Measurements from ENCODE around the gene BCL2L1. TPM values are rescaled to one million over a fixed set of nuclear protein-coding genes. Genes with fewer than 3 reads are reported as not detected.

Gene BCL2L1
- total and polyA plus RNA-seq, 10 of the 15 experiments (the other 5 are each of a cell fraction or from before 2014, with no cell fraction given): 0.63 to 67.7 (median 43.6) TPM

- Histone ChIP-seq H3K79me2 (ENCODE audit: control insufficient read depth, insufficient read depth, low read length) (no peaks in the 10 kb centered on the region), H3K9ac (ENCODE audit: control insufficient read depth, insufficient read depth, low read length) (no peak overlapping the region), H3K27me3 (replicated peaks in 1 of 2; ENCODE audit: control insufficient read depth in 2 of 2, insufficient read depth in 2 of 2, low read length in 1 of 2) (no peaks in the 10 kb centered on the region), H4K20me1 (ENCODE audit: control insufficient read depth, insufficient read depth) (no peaks in the 10 kb centered on the region), H3K36me3 (ENCODE audit: control insufficient read depth in 2 of 2, insufficient read depth in 2 of 2, low read length in 1 of 2) (peaks cover 7 to 44% of the 10 kb centered on the region in 2 experiments), H3K4me1 (ENCODE audit: control insufficient read depth, insufficient read depth, low read length) (no peaks in the 10 kb centered on the region), H2AFZ (ENCODE audit: control insufficient read depth, low read depth, low read length) (no peak overlapping the region), H3K4me3 (no peak overlapping the region), H3K4me2 (ENCODE audit: control insufficient read depth, insufficient read depth) (no peak overlapping the region), H3K27ac (ENCODE audit: control insufficient read depth, insufficient read depth) (no peak overlapping the region), H3K9me3 (replicated peaks; ENCODE audit: control insufficient read depth, insufficient read depth, low read length) (no peaks in the 10 kb centered on the region)
- FAIRE-seq: no peak
- ChIA-PET SMC1A (ENCODE audit: uncharacterized antibody, unreplicated experiment) (no interaction called here), CTCF (no interaction called here), RAD21 (ENCODE audit: unreplicated experiment) (no interaction called here), POLR2A (interaction anchor here (0.7 kb wide), 1 partner anchor 15 kb away, joined by 5 read pairs; no protein-coding TSS in a partner anchor)
- in situ Hi-C loops (cut with MboI): no loop called here
- DNase-seq (ENCODE audit: low read depth, low spot score): no peak
- WGBS (ENCODE audit: insufficient coverage, insufficient replicate concordance, low lambda C conversion rate, missing lambda C conversion rate): 98% methylated on average over 5 of the region's 5 CpGs
- intact Hi-C loops (cut with micrococcal nuclease; ENCODE audit: unreplicated experiment): no loop called here
- ATAC-seq: no peak
- BruUV-seq (replicated peaks): no TSS peak
- TF ChIP-seq TCF12 (IDR thresholded peaks at IDR 0.05; ENCODE audit: low read depth, low read length) (no peak), WRNIP1 (IDR thresholded peaks at IDR 0.05; ENCODE audit: borderline replicate concordance, low read depth, low read length) (no peak)
Observed at GRCh38 chr20:31769681-31770080, 47.0 kb upstream of the BCL2L1 start.

DNA sequence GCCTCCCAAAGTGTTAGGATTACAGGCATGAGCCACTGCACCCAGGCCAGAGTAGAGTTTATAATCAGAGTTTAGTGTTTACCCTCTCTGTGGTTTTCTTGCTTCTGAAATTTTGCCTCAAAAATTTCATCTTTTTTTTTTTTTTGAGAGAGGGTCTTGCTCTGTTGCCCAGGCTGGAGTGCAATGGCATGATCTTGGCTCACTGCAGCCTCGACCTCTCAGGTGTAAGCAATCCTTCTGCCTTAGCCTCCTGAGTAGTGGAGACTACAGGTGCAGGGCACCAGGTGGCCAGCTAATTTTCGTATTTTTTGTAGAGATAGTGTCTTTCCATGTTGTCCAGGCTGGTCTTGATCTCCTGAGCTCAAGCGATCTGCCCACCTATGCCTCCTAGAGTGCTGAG is 45.1 kb upstream of the BCL2L1 start:
- H3K27me3 ChIP-seq (replicated peaks in 1 of 2; ENCODE audit: control insufficient read depth in 2 of 2, insufficient read depth in 2 of 2, low read length in 1 of 2): no peaks in the 10 kb centered on the region
- ChIA-PET CTCF (no interaction called here), RAD21 (ENCODE audit: unreplicated experiment) (no interaction called here), SMC1A (ENCODE audit: uncharacterized antibody, unreplicated experiment) (no interaction called here), POLR2A (no interaction called here)
- BruUV-seq (replicated peaks): no TSS peak
- no peak for FAIRE-seq
- intact Hi-C loops (cut with micrococcal nuclease; ENCODE audit: unreplicated experiment) (no loop called here), in situ Hi-C loops (cut with MboI) (no loop called here)
- TF ChIP-seq HDAC6 (IDR thresholded peaks at IDR 0.05; ENCODE audit: unreplicated experiment) (no peak), MEF2B (IDR thresholded peaks at IDR 0.05; ENCODE audit: partially characterized antibody, poor library complexity, severe bottlenecking) (no peak), ZBED1 (IDR thresholded peaks at IDR 0.05; ENCODE audit: borderline replicate concordance) (no peak), POLR2A (IDR thresholded peaks at IDR 0.05; ENCODE audit: low read depth, low read length) (no peak), CBX5 (IDR thresholded peaks at IDR 0.05; ENCODE audit: low read depth) (no peak), KAT2A (conservative IDR thresholded peaks at IDR 0.05; ENCODE audit: control insufficient read depth, low read depth, low read length) (no peak), SMAD1 (IDR thresholded peaks at IDR 0.05; ENCODE audit: low read depth, partially characterized antibody) (no peak), NFIC (IDR thresholded peaks at IDR 0.05; ENCODE audit: low read depth, low read length) (no peak), FOS (IDR thresholded peaks at IDR 0.05; ENCODE audit: borderline replicate concordance, extremely low read depth, insufficient read length) (no peak), SMC3 (IDR thresholded peaks at IDR 0.05; ENCODE audit: borderline replicate concordance, low read length) (no peak), NR2C1 (IDR thresholded peaks at IDR 0.05) (no peak), JUNB (IDR thresholded peaks at IDR 0.05) (no peak), BHLHE40 (IDR thresholded peaks at IDR 0.05; ENCODE audit: borderline replicate concordance in 1 of 2, low read depth in 2 of 2, low read length in 1 of 2) (no peak), E2F8 (IDR thresholded peaks at IDR 0.05; ENCODE audit: low read depth, partially characterized antibody) (no peak), NR2F1 (conservative IDR thresholded peaks at IDR 0.05) (no peak)
- no peak overlapping the region for H3K4me2 ChIP-seq (ENCODE audit: control insufficient read depth, insufficient read depth)
- H3K4me1 ChIP-seq (ENCODE audit: control insufficient read depth, insufficient read depth, low read length): no peaks in the 10 kb centered on the region
- DNase-seq (ENCODE audit: low read depth, low spot score): no peak
- no peaks in the 10 kb centered on the region for H4K20me1 ChIP-seq (ENCODE audit: control insufficient read depth, insufficient read depth)
- no peak overlapping the region for H3K4me3 ChIP-seq
- H3K27ac ChIP-seq (ENCODE audit: control insufficient read depth, insufficient read depth): no peak overlapping the region
- no peak overlapping the region for H3K9ac ChIP-seq (ENCODE audit: control insufficient read depth, insufficient read depth, low read length)
- ATAC-seq: no peak
- WGBS (ENCODE audit: insufficient coverage, insufficient replicate concordance, low lambda C conversion rate, missing lambda C conversion rate): 100% methylated on average over 3 of the region's 3 CpGs
- no peak overlapping the region for H2AFZ ChIP-seq (ENCODE audit: control insufficient read depth, low read depth, low read length)
- H3K79me2 ChIP-seq (ENCODE audit: control insufficient read depth, insufficient read depth, low read length): no peaks in the 10 kb centered on the region
- H3K9me3 ChIP-seq (replicated peaks; ENCODE audit: control insufficient read depth, insufficient read depth, low read length): no peaks in the 10 kb centered on the region
- H3K36me3 ChIP-seq (ENCODE audit: control insufficient read depth in 2 of 2, insufficient read depth in 2 of 2, low read length in 1 of 2): peaks cover 7 to 35% of the 10 kb centered on the region in 2 experiments; a peak in 3 of 4 replicates
